Neuronal stem cell (in vitro differentiated cells): ENCODE results near the gene SLC8B1.
"Not testable (repeated sequence)": the region's sequence is repeated elsewhere in the genome, so short reads cannot be mapped to it uniquely, and the experiment has no call there.

Source experiments
- DNase-seq: peaks from one replicate; pipeline ENCODE4 v3.0.0-alpha.2; 2013; ENCODE audit warnings: low spot score
- H2AFZ ChIP-seq: one replicate; pipeline ENCODE4 v1.6.1; 2013; ENCODE audit warnings: mild to moderate bottlenecking, low read length, inconsistent platforms
- H2AK5ac ChIP-seq: 2 replicates; pipeline ENCODE4 v1.6.1; 2013; ENCODE audit warnings: low read depth, mild to moderate bottlenecking, inconsistent platforms, low read length, moderate library complexity, mixed read lengths
- H2BK120ac ChIP-seq: 2 replicates; pipeline ENCODE4 v1.6.1; 2013; ENCODE audit warnings: low read depth, mild to moderate bottlenecking, inconsistent platforms, low read length, moderate library complexity, mixed read lengths
- H2BK12ac ChIP-seq: one replicate; pipeline ENCODE4 v1.6.1; 2013; ENCODE audit warnings: low read length, inconsistent platforms
- H2BK15ac ChIP-seq: 2 replicates; pipeline ENCODE4 v1.6.1; 2013; ENCODE audit warnings: mild to moderate bottlenecking, low read length, inconsistent platforms, mixed read lengths
- H2BK5ac ChIP-seq: one replicate; pipeline ENCODE4 v1.6.1; 2013; ENCODE audit warnings: inconsistent platforms, mild to moderate bottlenecking, low read length, moderate library complexity
- H3K14ac ChIP-seq: one replicate; pipeline ENCODE4 v1.6.1; 2013; ENCODE audit warnings: low read length, inconsistent platforms
- H3K18ac ChIP-seq: 2 replicates; pipeline ENCODE4 v1.6.1; 2013; ENCODE audit warnings: low read length, inconsistent platforms
- H3K23ac ChIP-seq: 2 replicates; pipeline ENCODE4 v1.6.1; 2013; ENCODE audit warnings: low read depth, mild to moderate bottlenecking, mixed read lengths, low read length, inconsistent platforms; ENCODE audit not compliant: poor library complexity
- H3K27ac ChIP-seq: replicated peaks from 3 replicates; pipeline ENCODE4 v1.5.1; 2013; ENCODE audit warnings: low read length, inconsistent platforms
- H3K27me3 ChIP-seq, 3 experiments: 2 replicates each; pipeline ENCODE4 v1.6.1; 2013; ENCODE audit warnings: low read length in 3 of 3, mild to moderate bottlenecking in 2 of 3, inconsistent platforms in 1 of 3, low read depth in 1 of 3, mixed read lengths in 1 of 3, moderate library complexity in 1 of 3; ENCODE audit not compliant: control insufficient read depth in 3 of 3, insufficient read depth in 3 of 3
- H3K36me3 ChIP-seq, 2 donors: replicated peaks in 1 of 2; 2 replicates each; pipeline ENCODE4 v1.6.1; 2013; ENCODE audit warnings: low read length in 2 of 2; ENCODE audit not compliant: control insufficient read depth in 2 of 2, insufficient read depth in 2 of 2
- H3K4ac ChIP-seq: 2 replicates; pipeline ENCODE4 v1.6.1; 2013; ENCODE audit warnings: inconsistent platforms, mild to moderate bottlenecking, low read length, moderate library complexity
- H3K4me1 ChIP-seq, 2 donors: 1 replicate in 1 of 2; 2 replicates in 1 of 2; pipeline ENCODE4 v1.6.1; 2013; ENCODE audit warnings: low read length in 2 of 2, low read depth in 1 of 2; ENCODE audit not compliant: control insufficient read depth in 2 of 2, insufficient read depth in 1 of 2
- H3K4me2 ChIP-seq: one replicate; pipeline ENCODE4 v1.6.1; 2013; ENCODE audit warnings: mild to moderate bottlenecking, low read length, inconsistent platforms; ENCODE audit not compliant: insufficient read depth, poor library complexity, severe bottlenecking
- H3K4me3 ChIP-seq, 2 donors: 2 replicates each; pipeline ENCODE4 v1.5.1; 2013; ENCODE audit warnings: low read length in 2 of 2, mild to moderate bottlenecking in 2 of 2, inconsistent platforms in 1 of 2, moderate library complexity in 1 of 2
- H3K79me1 ChIP-seq: one replicate; pipeline ENCODE4 v1.6.1; 2013; ENCODE audit warnings: low read depth, mild to moderate bottlenecking, inconsistent platforms, low read length, moderate library complexity
- H3K9ac ChIP-seq: one replicate; pipeline ENCODE4 v1.6.1; 2013; ENCODE audit warnings: mild to moderate bottlenecking, low read depth, low read length, inconsistent platforms; ENCODE audit not compliant: poor library complexity
- H3K9me3 ChIP-seq, 2 donors: replicated peaks in 1 of 2; 2 replicates each; pipeline versions ENCODE3 to v1.6.1; 2013; ENCODE audit warnings: low read length in 2 of 2, mild to moderate bottlenecking in 2 of 2, inconsistent platforms in 1 of 2, low read depth in 1 of 2, mixed read lengths in 1 of 2, moderate library complexity in 1 of 2; ENCODE audit not compliant: control insufficient read depth in 2 of 2, insufficient read depth in 1 of 2
- H4K8ac ChIP-seq: one replicate; pipeline ENCODE4 v1.6.1; 2013; ENCODE audit warnings: low read depth, mild to moderate bottlenecking, inconsistent platforms, low read length, moderate library complexity
- H4K91ac ChIP-seq: one replicate; pipeline ENCODE4 v1.6.1; 2013; ENCODE audit warnings: low read length, low read depth, mild to moderate bottlenecking, inconsistent platforms; ENCODE audit not compliant: poor library complexity
- WGBS, 2 donors: extraction: QIAGEN DNeasy Blood & Tissue Kit; methylation state at CpG; one replicate each; pipeline ENCODE4 v1.1.7; 2013; ENCODE audit warnings: missing lambda C conversion rate in 2 of 2, mixed read lengths in 1 of 2; ENCODE audit not compliant: insufficient read length in 2 of 2, insufficient replicate concordance in 1 of 2; ENCODE audit errors: extremely low coverage in 2 of 2; 5-methylcytosine and 5-hydroxymethylcytosine counted together

SLC8B1 gene

DNA sequence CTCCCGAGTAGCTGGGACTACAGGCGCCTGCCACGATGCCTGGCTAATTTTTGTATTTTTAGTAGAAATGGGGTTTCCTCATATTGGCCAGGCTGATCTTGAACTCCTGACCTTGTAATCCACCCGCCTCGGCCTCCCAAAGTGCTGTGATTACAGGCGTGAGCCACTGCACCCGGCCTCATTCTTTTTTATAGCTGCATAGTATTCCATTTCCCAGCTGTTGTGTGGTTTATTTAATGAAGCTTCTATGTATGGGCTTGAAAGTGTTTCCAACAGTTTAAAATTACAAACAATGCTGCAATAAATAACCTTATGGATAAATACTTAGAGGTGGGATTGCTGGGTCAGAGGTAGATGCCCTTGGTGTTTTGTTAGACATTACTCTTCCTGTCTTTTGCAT lies 19.3 kb upstream of the SLC8B1 start:
- H2BK120ac ChIP-seq, H2AK5ac ChIP-seq, H3K14ac ChIP-seq, H3K23ac ChIP-seq, H3K4me1 ChIP-seq, H2AFZ ChIP-seq, H3K4me3 ChIP-seq, H3K27me3 ChIP-seq, H3K4ac ChIP-seq, H4K91ac ChIP-seq, H3K9ac ChIP-seq, H3K36me3 ChIP-seq, H3K9me3 ChIP-seq, H4K8ac ChIP-seq, H3K79me1 ChIP-seq, H2BK12ac ChIP-seq, H3K18ac ChIP-seq, H3K27ac ChIP-seq, H3K4me2 ChIP-seq, H2BK5ac ChIP-seq, DNase-seq, H2BK15ac ChIP-seq: not testable (repeated sequence)
- WGBS, 2 donors = no CpG with 5 or more reads among the region's 7 CpGs

DNA sequence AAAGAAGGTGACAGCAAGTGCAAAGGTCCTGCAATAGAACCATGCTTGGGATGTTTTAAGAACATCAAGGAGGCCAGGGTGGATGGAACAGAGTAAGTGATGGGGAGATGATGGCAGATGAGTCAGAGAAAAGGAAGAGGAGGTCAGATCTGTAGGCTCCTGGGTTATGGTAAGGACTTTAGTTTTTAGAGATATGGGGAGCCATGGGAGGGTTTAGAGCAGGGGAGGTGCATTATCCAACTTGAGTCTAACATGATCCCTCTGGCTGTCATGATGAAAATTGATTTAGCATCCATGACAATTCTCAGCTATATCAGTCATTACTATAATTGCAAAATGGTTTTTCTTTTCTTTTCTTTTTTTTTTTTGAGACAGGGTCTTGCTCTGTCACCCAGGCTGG lies 16.2 kb upstream of the SLC8B1 start:
- Histone ChIP-seq H3K14ac (no peak overlapping the region), H2BK15ac (no peak overlapping the region), H3K9me3 (no peaks in the 10 kb centered on the region), H3K79me1 (no peaks in the 10 kb centered on the region), H3K23ac (no peak overlapping the region), H2BK5ac (no peak overlapping the region), H3K4me1 (peaks cover 5 to 6% of the 10 kb centered on the region in 2 donors), H3K4me2 (no peak overlapping the region), H3K4ac (no peak overlapping the region), H2AK5ac (no peak overlapping the region), H3K4me3 (no peak overlapping the region), H3K27ac (no peak overlapping the region), H2BK12ac (no peak overlapping the region), H3K36me3 (no peaks in the 10 kb centered on the region), H3K18ac (no peak overlapping the region), H3K9ac (no peak overlapping the region), H2AFZ (no peak overlapping the region), H3K27me3 (peaks cover 0 to 11% (median 0%) of the 10 kb centered on the region in 3 experiments), H4K8ac (no peak overlapping the region), H2BK120ac (no peak overlapping the region), H4K91ac (no peak overlapping the region)
- no peak for DNase-seq

DNA sequence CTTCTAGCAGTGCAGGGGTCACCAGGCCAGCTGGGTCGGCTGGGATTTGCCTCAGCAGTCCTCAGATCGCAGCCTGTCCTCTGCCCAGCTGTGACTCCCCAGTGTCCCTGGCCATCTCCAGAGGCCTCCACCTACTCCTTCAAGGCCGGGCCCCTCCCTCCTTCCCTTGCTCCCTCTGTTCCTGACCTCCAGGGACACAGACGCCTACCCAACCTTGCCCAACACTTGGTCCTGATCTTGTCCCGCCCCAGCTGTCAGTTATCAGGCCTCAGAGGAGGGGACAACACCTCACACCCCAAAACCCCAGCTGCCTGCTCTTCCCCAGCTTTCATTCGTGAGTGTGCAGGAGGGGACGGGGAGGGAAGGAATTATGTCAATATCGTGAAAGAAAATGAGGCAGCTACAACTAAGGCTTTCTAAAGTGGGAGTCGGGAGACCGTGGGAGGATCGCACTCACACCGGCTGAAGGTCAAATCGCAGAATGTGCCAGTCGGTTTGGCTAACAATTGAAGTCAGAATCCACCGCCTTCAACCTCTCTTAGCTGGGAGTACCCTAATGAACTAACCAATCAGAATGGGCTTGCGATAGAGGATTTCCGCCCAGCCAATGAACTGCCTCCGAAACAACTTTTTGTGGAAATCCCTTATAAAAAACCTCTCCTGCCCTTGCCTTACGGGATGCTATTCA lies 14.1 kb upstream of the SLC8B1 start:
- H3K4me1 ChIP-seq = peaks cover 5 to 6% of the 10 kb centered on the region in 2 donors
- H3K4me3 ChIP-seq = no peak overlapping the region

DNA sequence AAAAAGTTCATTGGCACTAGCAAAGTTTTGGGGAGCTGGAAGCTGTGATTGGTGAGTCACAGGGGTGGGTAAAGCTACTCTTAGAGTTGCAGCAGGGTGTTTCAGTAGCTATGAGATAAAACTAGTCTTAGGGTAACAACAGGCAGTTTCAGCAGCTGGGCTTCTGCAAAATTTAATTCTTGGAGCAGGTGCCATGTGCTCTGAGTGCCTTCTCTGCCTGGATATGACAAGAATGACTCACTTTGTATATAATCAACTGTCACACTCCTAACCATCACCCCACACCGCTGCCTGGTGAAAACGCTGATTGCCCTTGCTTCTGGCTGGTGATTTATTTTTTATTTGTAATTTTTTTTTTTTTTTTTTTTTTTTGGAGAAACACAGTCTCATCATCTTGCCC lies 13.0 kb upstream of the SLC8B1 start:
- H3K36me3 ChIP-seq = no peaks in the 10 kb centered on the region
- H2BK15ac ChIP-seq = no peak overlapping the region
- H3K18ac ChIP-seq = no peak overlapping the region
- H2AK5ac ChIP-seq = no peak overlapping the region
- H3K27me3 ChIP-seq = peaks cover 0 to 11% (median 0%) of the 10 kb centered on the region in 3 experiments
- H2BK12ac ChIP-seq = no peak overlapping the region
- DNase-seq = no peak
- H3K23ac ChIP-seq = no peak overlapping the region
- H3K14ac ChIP-seq = no peak overlapping the region
- H3K4ac ChIP-seq = no peak overlapping the region
- no peak overlapping the region for H3K9ac ChIP-seq
- H4K91ac ChIP-seq = no peak overlapping the region
- no peak overlapping the region for H2BK5ac ChIP-seq
- H3K4me1 ChIP-seq = peaks cover 5 to 6% of the 10 kb centered on the region in 2 donors
- no peak overlapping the region for H3K4me2 ChIP-seq
- H2AFZ ChIP-seq = no peak overlapping the region
- no peaks in the 10 kb centered on the region for H3K9me3 ChIP-seq
- H3K27ac ChIP-seq = no peak overlapping the region
- H3K79me1 ChIP-seq = no peaks in the 10 kb centered on the region
- H3K4me3 ChIP-seq = no peak overlapping the region
- H4K8ac ChIP-seq = no peak overlapping the region
- H2BK120ac ChIP-seq = no peak overlapping the region
- no CpG with 5 or more reads among the region's 2 CpGs for WGBS, 2 donors

More for the DNA sequence above, 14.1 kb upstream of the SLC8B1 start:
- peak overlapping the region; percentile 70 for H2AFZ ChIP-seq
- no peaks in the 10 kb centered on the region for H3K36me3 ChIP-seq
- H3K9ac ChIP-seq = no peak overlapping the region
- H3K18ac ChIP-seq = no peak overlapping the region
- no peak overlapping the region for H4K8ac ChIP-seq
- no peak overlapping the region for H2BK12ac ChIP-seq
- H2AK5ac ChIP-seq = peak overlapping the region; percentile 23
- no peak overlapping the region for H2BK5ac ChIP-seq
- H2BK15ac ChIP-seq = no peak overlapping the region
- no peaks in the 10 kb centered on the region for H3K79me1 ChIP-seq
- no CpG with 5 or more reads among the region's 19 CpGs for WGBS, 2 donors
- H2BK120ac ChIP-seq = no peak overlapping the region
- H3K14ac ChIP-seq = no peak overlapping the region
- H4K91ac ChIP-seq = no peak overlapping the region
- no peak overlapping the region for H3K4ac ChIP-seq
- no peak overlapping the region for H3K27ac ChIP-seq
- no peak for DNase-seq
- peaks cover 0 to 11% (median 0%) of the 10 kb centered on the region in 3 experiments for H3K27me3 ChIP-seq
- no peaks in the 10 kb centered on the region for H3K9me3 ChIP-seq
- no peak overlapping the region for H3K4me2 ChIP-seq
- H3K23ac ChIP-seq = no peak overlapping the region
